Neural progenitor cell (in vitro differentiated cells): Measurements from ENCODE around the gene SUDS3.

Source experiments
- EZH2 ChIP-seq: fragments of 200-600 bp; sonication (generic); IDR thresholded peaks from 2 replicates; pipeline ENCODE4 v1.6.1; 2017; ENCODE audit warnings: antibody characterized with exemption, mild to moderate bottlenecking, moderate library complexity
- EZH2phosphoT487 ChIP-seq: fragments of 200-600 bp; sonication (generic); IDR thresholded peaks from 2 replicates; pipeline ENCODE4 v1.6.1; 2017; ENCODE audit warnings: antibody characterized with exemption
- TF ChIP-seq, protein P1 (sequence below): fragments of 200-600 bp; sonication (generic); IDR thresholded peaks from 2 replicates; pipeline ENCODE4 v1.5.1; 2017; ENCODE audit warnings: antibody characterized with exemption, mild to moderate bottlenecking

DNA sequence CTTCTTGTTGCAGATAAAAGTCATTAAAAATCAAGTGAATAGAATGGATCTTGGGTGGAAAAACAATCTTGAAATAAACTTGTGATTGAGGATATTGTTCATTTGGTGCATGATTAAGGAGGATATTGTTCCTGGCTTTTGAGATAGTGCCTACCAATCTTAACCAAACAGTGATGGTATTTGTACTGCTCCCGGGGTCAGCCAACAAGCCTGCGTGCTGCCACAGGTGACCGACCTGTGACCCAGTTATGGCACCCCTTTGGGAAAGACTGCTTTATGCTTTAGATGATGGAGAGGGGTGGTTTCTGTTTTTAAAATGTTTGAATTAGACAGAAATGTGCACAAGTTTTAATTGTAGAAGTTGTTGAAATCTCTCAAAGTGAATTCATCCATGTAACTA is 41.6 kb downstream of the SUDS3 start:
- TF ChIP-seq, protein P1, sequence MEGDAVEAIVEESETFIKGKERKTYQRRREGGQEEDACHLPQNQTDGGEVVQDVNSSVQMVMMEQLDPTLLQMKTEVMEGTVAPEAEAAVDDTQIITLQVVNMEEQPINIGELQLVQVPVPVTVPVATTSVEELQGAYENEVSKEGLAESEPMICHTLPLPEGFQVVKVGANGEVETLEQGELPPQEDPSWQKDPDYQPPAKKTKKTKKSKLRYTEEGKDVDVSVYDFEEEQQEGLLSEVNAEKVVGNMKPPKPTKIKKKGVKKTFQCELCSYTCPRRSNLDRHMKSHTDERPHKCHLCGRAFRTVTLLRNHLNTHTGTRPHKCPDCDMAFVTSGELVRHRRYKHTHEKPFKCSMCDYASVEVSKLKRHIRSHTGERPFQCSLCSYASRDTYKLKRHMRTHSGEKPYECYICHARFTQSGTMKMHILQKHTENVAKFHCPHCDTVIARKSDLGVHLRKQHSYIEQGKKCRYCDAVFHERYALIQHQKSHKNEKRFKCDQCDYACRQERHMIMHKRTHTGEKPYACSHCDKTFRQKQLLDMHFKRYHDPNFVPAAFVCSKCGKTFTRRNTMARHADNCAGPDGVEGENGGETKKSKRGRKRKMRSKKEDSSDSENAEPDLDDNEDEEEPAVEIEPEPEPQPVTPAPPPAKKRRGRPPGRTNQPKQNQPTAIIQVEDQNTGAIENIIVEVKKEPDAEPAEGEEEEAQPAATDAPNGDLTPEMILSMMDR, result no peak
- no peak for TF ChIP-seq EZH2phosphoT487
- TF ChIP-seq EZH2, result no peak
